Measurements from ENCODE around the gene KNOP1. TPM values are rescaled to one million over a fixed set of nuclear protein-coding genes. Genes with fewer than 3 reads are reported as not detected.

The KNOP1 gene
- total RNA-seq, 1 experiment from 2014 or later, result 93.9 TPM

GRCh38 chr16:19657831-19658230 lies 60.2 kb downstream of the KNOP1 start:
- TF ChIP-seq, protein P1, sequence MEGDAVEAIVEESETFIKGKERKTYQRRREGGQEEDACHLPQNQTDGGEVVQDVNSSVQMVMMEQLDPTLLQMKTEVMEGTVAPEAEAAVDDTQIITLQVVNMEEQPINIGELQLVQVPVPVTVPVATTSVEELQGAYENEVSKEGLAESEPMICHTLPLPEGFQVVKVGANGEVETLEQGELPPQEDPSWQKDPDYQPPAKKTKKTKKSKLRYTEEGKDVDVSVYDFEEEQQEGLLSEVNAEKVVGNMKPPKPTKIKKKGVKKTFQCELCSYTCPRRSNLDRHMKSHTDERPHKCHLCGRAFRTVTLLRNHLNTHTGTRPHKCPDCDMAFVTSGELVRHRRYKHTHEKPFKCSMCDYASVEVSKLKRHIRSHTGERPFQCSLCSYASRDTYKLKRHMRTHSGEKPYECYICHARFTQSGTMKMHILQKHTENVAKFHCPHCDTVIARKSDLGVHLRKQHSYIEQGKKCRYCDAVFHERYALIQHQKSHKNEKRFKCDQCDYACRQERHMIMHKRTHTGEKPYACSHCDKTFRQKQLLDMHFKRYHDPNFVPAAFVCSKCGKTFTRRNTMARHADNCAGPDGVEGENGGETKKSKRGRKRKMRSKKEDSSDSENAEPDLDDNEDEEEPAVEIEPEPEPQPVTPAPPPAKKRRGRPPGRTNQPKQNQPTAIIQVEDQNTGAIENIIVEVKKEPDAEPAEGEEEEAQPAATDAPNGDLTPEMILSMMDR (conservative IDR thresholded peaks at IDR 0.05), result no peak
- H3K4me2 ChIP-seq (ENCODE audit: insufficient read depth, insufficient read length, low read length), result no peak overlapping the region
- no peaks in the 10 kb centered on the region for H3K79me1 ChIP-seq (ENCODE audit: insufficient read depth, low read depth, low read length, poor library complexity, severe bottlenecking)
- WGBS (ENCODE audit: extremely low coverage, insufficient read length, low lambda C conversion rate), result no CpG with 5 or more reads among the region's 4 CpGs
- no peaks in the 10 kb centered on the region for H3K9me3 ChIP-seq (ENCODE audit: control insufficient read depth, low read depth, low read length)
- no peak overlapping the region for H2BK5ac ChIP-seq (ENCODE audit: insufficient read length, low read length)
- no peaks in the 10 kb centered on the region for H3K23me2 ChIP-seq (ENCODE audit: insufficient read length, low read depth, low read length, poor library complexity, severe bottlenecking)
- no peak overlapping the region for H3K4ac ChIP-seq (ENCODE audit: low read depth, low read length)
- H3K14ac ChIP-seq (ENCODE audit: insufficient read depth, low read length), result no peak overlapping the region
- H3K27me3 ChIP-seq (ENCODE audit: insufficient read depth, low read length), result no peaks in the 10 kb centered on the region
- H4K5ac ChIP-seq (ENCODE audit: insufficient read length, low read depth, low read length), result no peak overlapping the region
- no peaks in the 10 kb centered on the region for H3K4me1 ChIP-seq (ENCODE audit: insufficient read depth, low read length)
- peaks cover 5 to 12% of the 10 kb centered on the region in 2 experiments for H3K4me1 Mint-ChIP-seq
- no peaks in the 10 kb centered on the region for H3K79me2 ChIP-seq (ENCODE audit: insufficient read depth, low read length)
- H3K56ac ChIP-seq (ENCODE audit: insufficient read length, low read depth, low read length), result no peak overlapping the region
- H2AFZ ChIP-seq (ENCODE audit: low read length), result no peak overlapping the region
- no peak overlapping the region for H3K23ac ChIP-seq (ENCODE audit: insufficient read length, low read depth, low read length)
- H2AK5ac ChIP-seq (ENCODE audit: insufficient read length, low read length), result no peak overlapping the region
- peaks cover 10 to 50% (median 49%) of the 10 kb centered on the region in 3 experiments for H3K36me3 Mint-ChIP-seq (ENCODE audit: insufficient read depth in 1 of 3, low read depth in 3 of 3)
- no peak overlapping the region for H2BK12ac ChIP-seq (ENCODE audit: insufficient read length, low read depth, low read length)
- no peaks in the 10 kb centered on the region for H4K20me1 ChIP-seq (ENCODE audit: control insufficient read depth, insufficient read depth, insufficient read length)
- no peak overlapping the region for H3K27ac Mint-ChIP-seq
- no peak overlapping the region for H2BK15ac ChIP-seq (ENCODE audit: low read depth, low read length)
- peaks cover 10 to 13% of the 10 kb centered on the region in 2 experiments; a peak in 4 of 5 replicates for H3K9me3 Mint-ChIP-seq
- H4K91ac ChIP-seq (ENCODE audit: insufficient read length, low read depth, low read length), result no peak overlapping the region
- H3K9ac ChIP-seq (ENCODE audit: extremely low read depth, insufficient read length, low read length), result no peak overlapping the region
- H2BK120ac ChIP-seq (ENCODE audit: low read depth, low read length, poor library complexity, severe bottlenecking), result no peak overlapping the region
- DNase-seq, result no peak
- no peaks in the 10 kb centered on the region for H3K27me3 Mint-ChIP-seq (ENCODE audit: low read depth)
- no peak overlapping the region for H3T11ph ChIP-seq (ENCODE audit: low read length)
- H3K18ac ChIP-seq (ENCODE audit: insufficient read length, low read depth, low read length), result no peak overlapping the region
- no peak overlapping the region for H2BK20ac ChIP-seq (ENCODE audit: low read depth, low read length, poor library complexity, severe bottlenecking)
- H3K27ac ChIP-seq (ENCODE audit: insufficient read length, low read depth, low read length), result no peak overlapping the region
- H4K8ac ChIP-seq (replicated peaks; ENCODE audit: insufficient read length, low read depth, low read length), result no peak overlapping the region
- H3K4me3 Mint-ChIP-seq, result no peak overlapping the region
